ENCODE measurements around the gene TNNC1. TPM values are rescaled to one million over a fixed set of nuclear protein-coding genes. Genes with fewer than 3 reads are reported as not detected.

The TNNC1 gene
- total and polyA plus RNA-seq, 2 donors (not counting 1 experiment from before 2014, with no cell fraction given), result 1.1 to 5.4 TPM

GRCh38 chr3:52435246-52436101, 18.4 kb downstream of the TNNC1 start:
- no peak overlapping the region for H3K4me3 ChIP-seq (ENCODE audit: control extremely low read depth in 1 of 5, extremely low read depth in 1 of 5, insufficient read depth in 1 of 5, low read depth in 2 of 5, low read length in 4 of 5)
- DNase-seq (no peak), ATAC-seq (ENCODE audit: low read depth) (no peak)
- no peaks in the 10 kb centered on the region for H4K20me1 ChIP-seq (ENCODE audit: control insufficient read depth, insufficient read depth, low read length, poor library complexity, severe bottlenecking)
- Mint-ChIP-seq H3K4me1 (no peaks in the 10 kb centered on the region), H3K27me3 (no peaks in the 10 kb centered on the region), H3K4me3 (no peak overlapping the region), H3K27ac (no peak overlapping the region), H3K9me3 (ENCODE audit: insufficient read depth) (no peaks in the 10 kb centered on the region)
- no peaks in the 10 kb centered on the region for H3K36me3 ChIP-seq (replicated peaks in 1 of 2; ENCODE audit: control extremely low read depth in 1 of 2, control insufficient read depth in 1 of 2, extremely low read depth in 1 of 2, insufficient read depth in 2 of 2, low read length in 1 of 2)
- no peaks in the 10 kb centered on the region for H3K4me1 ChIP-seq (ENCODE audit: control insufficient read depth in 2 of 2, insufficient read depth in 2 of 2, low read length in 2 of 2)
- no peaks in the 10 kb centered on the region for H3K79me2 ChIP-seq (ENCODE audit: control insufficient read depth, insufficient read depth, low read length)
- intact Hi-C loops (cut with micrococcal nuclease), result no loop called here
- no peak overlapping the region for H2AFZ ChIP-seq (ENCODE audit: insufficient read depth, low read depth, low read length, poor library complexity, severe bottlenecking)
- TF ChIP-seq EZH2 (IDR thresholded peaks at IDR 0.05; ENCODE audit: borderline replicate concordance, insufficient read depth, low read depth, low read length, poor library complexity, severe bottlenecking), result no peak
- TF ChIP-seq CTCF (IDR thresholded peaks at IDR 0.05), result no peak
- CTCF ChIA-PET, result interaction anchor here (0.8 kb wide), 1 partner anchor 23 kb away, joined by 4 read pairs; no protein-coding TSS in a partner anchor
- no peaks in the 10 kb centered on the region for H3K27me3 ChIP-seq (replicated peaks in 1 of 4; ENCODE audit: control extremely low read depth in 1 of 4, control insufficient read depth in 3 of 4, insufficient read depth in 4 of 4, low read length in 3 of 4)
- POLR2A ChIA-PET, result no interaction called here
- H3K4me2 ChIP-seq (replicated peaks; ENCODE audit: low read depth, low read length, poor library complexity, severe bottlenecking), result no peak overlapping the region
- H3K27ac ChIP-seq (ENCODE audit: low read length in 2 of 2), result no peak overlapping the region
- WGBS (ENCODE audit: insufficient coverage), result 96% methylated on average over 31 of the region's 32 CpGs
- no peaks in the 10 kb centered on the region for H3K9me3 ChIP-seq (ENCODE audit: control extremely low read depth in 1 of 3, control insufficient read depth in 2 of 3, insufficient read depth in 1 of 3, low read length in 2 of 3)
- no peak overlapping the region for H3K9ac ChIP-seq (ENCODE audit: low read length)

- Histone ChIP-seq H3K9ac (ENCODE audit: low read length) (no peak overlapping the region), H3K36me3 (replicated peaks in 1 of 2; ENCODE audit: control extremely low read depth in 1 of 2, control insufficient read depth in 1 of 2, extremely low read depth in 1 of 2, insufficient read depth in 2 of 2, low read length in 1 of 2) (no peaks in the 10 kb centered on the region), H3K4me1 (ENCODE audit: control insufficient read depth in 2 of 2, insufficient read depth in 2 of 2, low read length in 2 of 2) (no peaks in the 10 kb centered on the region), H3K4me2 (replicated peaks; ENCODE audit: low read depth, low read length, poor library complexity, severe bottlenecking) (no peak overlapping the region), H3K9me3 (ENCODE audit: control extremely low read depth in 1 of 3, control insufficient read depth in 2 of 3, insufficient read depth in 1 of 3, low read length in 2 of 3) (no peaks in the 10 kb centered on the region), H4K20me1 (ENCODE audit: control insufficient read depth, insufficient read depth, low read length, poor library complexity, severe bottlenecking) (no peaks in the 10 kb centered on the region), H3K79me2 (ENCODE audit: control insufficient read depth, insufficient read depth, low read length) (no peaks in the 10 kb centered on the region), H3K4me3 (ENCODE audit: control extremely low read depth in 1 of 5, extremely low read depth in 1 of 5, insufficient read depth in 1 of 5, low read depth in 2 of 5, low read length in 4 of 5) (no peak overlapping the region), H3K27ac (ENCODE audit: low read length in 2 of 2) (no peak overlapping the region), H2AFZ (ENCODE audit: insufficient read depth, low read depth, low read length, poor library complexity, severe bottlenecking) (no peak overlapping the region), H3K27me3 (replicated peaks in 1 of 4; ENCODE audit: control extremely low read depth in 1 of 4, control insufficient read depth in 3 of 4, insufficient read depth in 4 of 4, low read length in 3 of 4) (no peaks in the 10 kb centered on the region)
- intact Hi-C loops (cut with micrococcal nuclease), result no loop called here
- H3K27ac Mint-ChIP-seq, result no peak overlapping the region
- ChIA-PET CTCF (interaction anchor here (0.8 kb wide), 1 partner anchor 22 kb away, joined by 4 read pairs; no protein-coding TSS in a partner anchor), POLR2A (no interaction called here)
- no peak for TF ChIP-seq EZH2 (IDR thresholded peaks at IDR 0.05; ENCODE audit: borderline replicate concordance, insufficient read depth, low read depth, low read length, poor library complexity, severe bottlenecking)
- no peak for TF ChIP-seq CTCF (IDR thresholded peaks at IDR 0.05)
- 96% methylated on average over 6 of the region's 9 CpGs for WGBS (ENCODE audit: insufficient coverage)
- ATAC-seq (ENCODE audit: low read depth), result no peak
- no peak for DNase-seq
- H3K4me1 Mint-ChIP-seq, result no peaks in the 10 kb centered on the region
- no peaks in the 10 kb centered on the region for H3K27me3 Mint-ChIP-seq
- no peak overlapping the region for H3K4me3 Mint-ChIP-seq
- H3K9me3 Mint-ChIP-seq (ENCODE audit: insufficient read depth), result no peaks in the 10 kb centered on the region
Observed at GRCh38 chr3:52434491-52435115, 19.2 kb downstream of the TNNC1 start.
